WTC11 (cell line): ENCODE results near the gene STK35. TPM values are rescaled to one million over a fixed set of nuclear protein-coding genes. Genes with fewer than 3 reads are reported as not detected.

ENCODE experiments used
- ATAC-seq: fragments of 200-7000 bp; cut with Tn5 transposase; 2 replicates; pipeline ENCODE4 v1.10.0; 2021; ENCODE audit warnings: mild to moderate bottlenecking, moderate library complexity
- CTCF ChIA-PET: fragments of 300-600 bp; sonication (Branson Sonifier 250); formaldehyde crosslinking; loops from one replicate; lab custom pipeline; 2021; ENCODE audit warnings: antibody characterized with exemption; lab: Charles Lee
- POLR2A ChIA-PET: fragments of 350-600 bp; sonication (Branson Sonifier 250); formaldehyde crosslinking; loops from one replicate; lab custom pipeline; 2021; ENCODE audit warnings: antibody characterized with exemption; lab: Charles Lee
- DNase-seq: peaks from one replicate; pipeline ENCODE4 v3.0.0; 2021; ENCODE audit warnings: low spot score
- H3K27ac Mint-ChIP-seq: 2 replicates; pipeline ENCODE4 v1.8.0; 2021; ENCODE audit warnings: mixed read lengths
- H3K27me3 Mint-ChIP-seq: 2 replicates; pipeline ENCODE4 v1.8.0; 2021; ENCODE audit warnings: low read depth, mild to moderate bottlenecking, moderate library complexity, mixed read lengths
- H3K36me3 Mint-ChIP-seq: 2 replicates; pipeline ENCODE4 v1.8.0; 2021; ENCODE audit warnings: mixed read lengths
- H3K4me1 Mint-ChIP-seq: 2 replicates; pipeline ENCODE4 v1.8.0; 2022; ENCODE audit warnings: mixed read lengths
- H3K4me3 Mint-ChIP-seq: 2 replicates; pipeline ENCODE4 v1.8.0; 2021; ENCODE audit warnings: mild to moderate bottlenecking, moderate library complexity, mixed read lengths
- H3K9me3 Mint-ChIP-seq: 2 replicates; pipeline ENCODE4 v1.8.0; 2021; ENCODE audit warnings: mixed read lengths
- ATF2 ChIP-seq: sonication (generic); formaldehyde crosslinking; IDR thresholded peaks from 2 replicates; pipeline ENCODE4 v1.8.1; 2022; ENCODE audit warnings: low read depth, missing genetic modification reagents, borderline replicate concordance
- CBFB ChIP-seq: sonication (generic); formaldehyde crosslinking; IDR thresholded peaks from 2 replicates; pipeline ENCODE4 v1.8.1; 2022; ENCODE audit warnings: mild to moderate bottlenecking, low read depth, missing genetic modification reagents
- CREB1 ChIP-seq: sonication (generic); formaldehyde crosslinking; IDR thresholded peaks from 2 replicates; pipeline ENCODE4 v1.8.0; 2023; ENCODE audit warnings: mild to moderate bottlenecking, missing genetic modification reagents
- ELF4 ChIP-seq: sonication (generic); formaldehyde crosslinking; IDR thresholded peaks from 2 replicates; pipeline ENCODE4 v1.8.1; 2022; ENCODE audit warnings: low read depth, mild to moderate bottlenecking, moderate library complexity, missing genetic modification reagents
- ERG ChIP-seq: fragments of 250-450 bp; sonication (Bioruptor Pico); IDR thresholded peaks from 2 replicates; pipeline ENCODE4 v1.8.0; 2021; ENCODE audit warnings: mild to moderate bottlenecking
- GABPB1 ChIP-seq: sonication (generic); formaldehyde crosslinking; IDR thresholded peaks from 2 replicates; pipeline ENCODE4 v1.8.1; 2023; ENCODE audit warnings: mild to moderate bottlenecking, missing genetic modification reagents
- GRHL2 ChIP-seq: fragments of 250-450 bp; sonication (Bioruptor Pico); IDR thresholded peaks from 2 replicates; pipeline ENCODE4 v1.8.0; 2022; ENCODE audit warnings: mild to moderate bottlenecking, moderate library complexity; ENCODE audit not compliant: insufficient replicate concordance, severe bottlenecking
- GTF2I ChIP-seq: fragments of 250-450 bp; sonication (Bioruptor Pico); conservative IDR thresholded peaks from 2 replicates; pipeline ENCODE4 v1.4.0; 2021; ENCODE audit warnings: mild to moderate bottlenecking
- NFYB ChIP-seq: sonication (generic); formaldehyde crosslinking; conservative IDR thresholded peaks from 2 replicates; pipeline ENCODE4 v1.8.0; 2022; ENCODE audit warnings: low read depth, missing genetic modification reagents
- NR2C2 ChIP-seq: sonication (generic); formaldehyde crosslinking; IDR thresholded peaks from 2 replicates; pipeline ENCODE4 v1.8.0; 2022; ENCODE audit warnings: mild to moderate bottlenecking, missing genetic modification reagents
- ZBTB43 ChIP-seq: sonication (generic); formaldehyde crosslinking; IDR thresholded peaks from 2 replicates; pipeline ENCODE4 v1.8.1; 2023; ENCODE audit warnings: mild to moderate bottlenecking, missing genetic modification reagents
- ZNF219 ChIP-seq: sonication (generic); formaldehyde crosslinking; IDR thresholded peaks from 2 replicates; pipeline ENCODE4 v1.8.0; 2023; ENCODE audit warnings: missing genetic modification reagents, mild to moderate bottlenecking, borderline replicate concordance
- ZNF232 ChIP-seq: sonication (generic); formaldehyde crosslinking; IDR thresholded peaks from 2 replicates; pipeline ENCODE4 v1.8.0; 2022; ENCODE audit warnings: mild to moderate bottlenecking, missing genetic modification reagents
- ZNF416 ChIP-seq: fragments of 250-450 bp; sonication (Bioruptor Pico); IDR thresholded peaks from 2 replicates; pipeline ENCODE4 v1.9.0; 2021; ENCODE audit warnings: mild to moderate bottlenecking, inconsistent platforms
- ZNF671 ChIP-seq: fragments of 250-450 bp; sonication (Bioruptor Pico); IDR thresholded peaks from 2 replicates; pipeline ENCODE4 v1.8.0; 2021; ENCODE audit warnings: mild to moderate bottlenecking
- total RNA-seq: library from RNA; stranded (reverse); gene quantifications from 3 replicates; pipeline ENCODE4 v1.2.3, GENCODE V29; 2021

The STK35 gene
- total RNA-seq, 1 experiment from 2014 or later: 37.2 TPM

- Mint-ChIP-seq H3K27me3 (no peaks in the 10 kb centered on the region), H3K27ac (no peak overlapping the region), H3K9me3 (no peaks in the 10 kb centered on the region), H3K4me3 (no peak overlapping the region), H3K36me3 (no peaks in the 10 kb centered on the region), H3K4me1 (peaks cover 12% of the 10 kb centered on the region)
- DNase-seq (no peak), ATAC-seq (no peak)
- ChIA-PET POLR2A (no interaction called here), CTCF (no interaction called here)
- TF ChIP-seq CREB1 (CRISPR knock-in tag) (no peak), GTF2I (CRISPR knock-in tag) (no peak), ERG (CRISPR knock-in tag) (no peak), ZNF416 (CRISPR knock-in tag) (no peak), ZNF219 (no peak), ZBTB43 (CRISPR knock-in tag) (no peak), ZNF671 (CRISPR knock-in tag) (no peak)
Measured at GRCh38 chr20:2137552-2138201, 36.0 kb downstream of the STK35 start.

- no peaks in the 10 kb centered on the region for H3K27me3 Mint-ChIP-seq
- TF ChIP-seq NR2C2 (CRISPR knock-in tag) (no peak), ELF4 (CRISPR knock-in tag) (no peak), CBFB (no peak), ERG (CRISPR knock-in tag) (no peak), GABPB1 (CRISPR knock-in tag) (no peak), NFYB (CRISPR knock-in tag) (no peak), GRHL2 (CRISPR knock-in tag) (no peak)
- TF ChIP-seq, all 79 proteins: peak for 0
- Mint-ChIP-seq H3K4me3 (no peak overlapping the region), H3K27ac (no peak overlapping the region), H3K9me3 (no peaks in the 10 kb centered on the region), H3K4me1 (peaks cover 5% of the 10 kb centered on the region), H3K36me3 (no peaks in the 10 kb centered on the region)
- no peak for DNase-seq
- ChIA-PET CTCF (interaction anchor here (1.5 kb wide), 1 partner anchor 11 kb away, joined by 6 read pairs; no protein-coding TSS in a partner anchor), POLR2A (no interaction called here)
- no peak for ATAC-seq
Measured at GRCh38 chr20:2138396-2138795, 36.8 kb downstream of the STK35 start.

GRCh38 chr20:2139250-2139649 is 37.6 kb downstream of the STK35 start:
- POLR2A ChIA-PET: no interaction called here
- H3K36me3 Mint-ChIP-seq: peaks cover 2% of the 10 kb centered on the region; the same call in 1 of the 2 replicates
- CTCF ChIA-PET: interaction anchor here (1.5 kb wide), 1 partner anchor 10 kb away, joined by 6 read pairs; no protein-coding TSS in a partner anchor
- no peaks in the 10 kb centered on the region for H3K9me3 Mint-ChIP-seq
- H3K4me1 Mint-ChIP-seq: peaks cover 3% of the 10 kb centered on the region; the same call in 1 of the 2 replicates
- H3K27ac Mint-ChIP-seq: 0 out of 2 replicates have a peak overlapping the region, but pooled peaks have one; percentile 14
- no peak for ATAC-seq
- no peaks in the 10 kb centered on the region for H3K27me3 Mint-ChIP-seq
- H3K4me3 Mint-ChIP-seq: no peak overlapping the region
- no peak for DNase-seq
- no peak for TF ChIP-seq ATF2 (CRISPR knock-in tag)
- TF ChIP-seq ZNF232: no peak
